ENCODE results near the gene DGKQ. TPM values are rescaled to one million over a fixed set of nuclear protein-coding genes. Genes with fewer than 3 reads are reported as not detected.

DGKQ gene
- total and polyA plus RNA-seq, 2 experiments from 2014 or later: 4.0 to 22.4 TPM

- no peak overlapping the region for H3K4me3 ChIP-seq
- no peaks in the 10 kb centered on the region for H3K4me1 ChIP-seq (ENCODE audit: insufficient read depth)
- no peaks in the 10 kb centered on the region for H3K27me3 ChIP-seq (ENCODE audit: insufficient read depth)
- Mint-ChIP-seq H3K9me3 (no peaks in the 10 kb centered on the region), H3K4me1 (no peaks in the 10 kb centered on the region; the same call in 1 of the 3 replicates), H3K27ac (no peak overlapping the region), H3K36me3 (ENCODE audit: low read depth) (no peaks in the 10 kb centered on the region), H3K4me3 (no peak overlapping the region), H3K27me3 (ENCODE audit: insufficient read depth, low read depth, poor library complexity) (no peaks in the 10 kb centered on the region)
- H3F3A ChIP-seq (replicated peaks; ENCODE audit: low read depth): no peaks in the 10 kb centered on the region
- H3K36me3 ChIP-seq (ENCODE audit: insufficient read depth): no peaks in the 10 kb centered on the region
- no peaks in the 10 kb centered on the region; the same call in 1 of the 2 replicates for H4K20me1 ChIP-seq (replicated peaks; ENCODE audit: insufficient read depth)
- H3K27ac ChIP-seq (ENCODE audit: low read depth): no peak overlapping the region
- no peaks in the 10 kb centered on the region for H3K79me2 ChIP-seq (replicated peaks; ENCODE audit: insufficient read depth)
- no peaks in the 10 kb centered on the region for H3K9me2 ChIP-seq (ENCODE audit: insufficient read depth)
- TF ChIP-seq POLR2AphosphoS5 (IDR thresholded peaks at IDR 0.05; ENCODE audit: low read depth) (no peak), REST (IDR thresholded peaks at IDR 0.05; ENCODE audit: unreplicated experiment) (no peak), CTCF (conservative IDR thresholded peaks at IDR 0.05; ENCODE audit: low read depth in 2 of 2) (no peak), JUNB (IDR thresholded peaks at IDR 0.05; ENCODE audit: unreplicated experiment) (no peak), ETS1 (IDR thresholded peaks at IDR 0.05) (no peak), STAT1 (IDR thresholded peaks at IDR 0.05; ENCODE audit: unreplicated experiment) (no peak), ZNF114 (CRISPR knock-in tag; IDR thresholded peaks at IDR 0.05) (no peak), ZNF462 (CRISPR knock-in tag; IDR thresholded peaks at IDR 0.05) (no peak), EZH2 (IDR thresholded peaks at IDR 0.05; ENCODE audit: low read depth, unreplicated experiment) (no peak), ZNF331 (CRISPR knock-in tag; IDR thresholded peaks at IDR 0.05; ENCODE audit: low read depth) (no peak), CREB1 (CRISPR knock-in tag; IDR thresholded peaks at IDR 0.05; ENCODE audit: low read depth) (no peak), EZH2phosphoT487 (IDR thresholded peaks at IDR 0.05; ENCODE audit: unreplicated experiment) (no peak), NANOG (IDR thresholded peaks at IDR 0.05; ENCODE audit: borderline replicate concordance) (no peak)
- ATAC-seq: peak; percentile 56
- no peak overlapping the region for H2AFZ ChIP-seq
- no peak for DNase-seq (ENCODE audit: low spot score)
- no peak overlapping the region for H3K4me2 ChIP-seq
Observed at GRCh38 chr4:1019729-1020470, 46.5 kb upstream of the DGKQ start.

Data from GM23338 (cell line).